GM12875 (cell line): Measurements from ENCODE around the gene ECT2L.

ENCODE experiments used
- H3K4me3 ChIP-seq: one replicate; pipeline ENCODE4 v1.5.1; 2011; ENCODE audit warnings: low read depth, low read length, control low read depth
- TF ChIP-seq, protein P1 (sequence below): IDR thresholded peaks from 2 replicates; pipeline ENCODE4 v1.5.1; 2011; ENCODE audit warnings: low read depth, mild to moderate bottlenecking, control low read depth, inconsistent platforms, low read length, moderate library complexity, borderline replicate concordance; ENCODE audit not compliant: insufficient read depth

The ECT2L gene

DNA sequence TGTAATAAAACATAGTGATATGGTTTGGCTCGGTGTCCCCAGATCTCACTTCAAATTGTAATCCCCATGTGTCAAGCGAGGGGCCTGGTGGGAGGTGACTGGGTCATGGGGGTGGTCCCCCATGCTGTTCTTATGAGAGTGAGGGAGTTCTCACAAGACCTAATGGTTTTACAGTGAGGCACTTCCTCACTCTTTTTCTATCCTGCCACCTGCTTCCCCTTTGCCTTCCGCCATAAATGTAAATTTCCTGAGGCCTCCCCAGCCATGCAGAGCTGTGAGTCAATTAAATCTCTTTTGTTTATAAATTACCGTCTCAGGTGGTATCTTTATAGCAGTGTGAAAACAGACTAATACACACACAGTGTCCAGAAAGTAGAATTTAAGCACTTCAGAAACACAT, 113.6 kb downstream of the ECT2L start:
- H3K4me3 ChIP-seq = no peak overlapping the region
- TF ChIP-seq, protein P1, sequence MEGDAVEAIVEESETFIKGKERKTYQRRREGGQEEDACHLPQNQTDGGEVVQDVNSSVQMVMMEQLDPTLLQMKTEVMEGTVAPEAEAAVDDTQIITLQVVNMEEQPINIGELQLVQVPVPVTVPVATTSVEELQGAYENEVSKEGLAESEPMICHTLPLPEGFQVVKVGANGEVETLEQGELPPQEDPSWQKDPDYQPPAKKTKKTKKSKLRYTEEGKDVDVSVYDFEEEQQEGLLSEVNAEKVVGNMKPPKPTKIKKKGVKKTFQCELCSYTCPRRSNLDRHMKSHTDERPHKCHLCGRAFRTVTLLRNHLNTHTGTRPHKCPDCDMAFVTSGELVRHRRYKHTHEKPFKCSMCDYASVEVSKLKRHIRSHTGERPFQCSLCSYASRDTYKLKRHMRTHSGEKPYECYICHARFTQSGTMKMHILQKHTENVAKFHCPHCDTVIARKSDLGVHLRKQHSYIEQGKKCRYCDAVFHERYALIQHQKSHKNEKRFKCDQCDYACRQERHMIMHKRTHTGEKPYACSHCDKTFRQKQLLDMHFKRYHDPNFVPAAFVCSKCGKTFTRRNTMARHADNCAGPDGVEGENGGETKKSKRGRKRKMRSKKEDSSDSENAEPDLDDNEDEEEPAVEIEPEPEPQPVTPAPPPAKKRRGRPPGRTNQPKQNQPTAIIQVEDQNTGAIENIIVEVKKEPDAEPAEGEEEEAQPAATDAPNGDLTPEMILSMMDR = no peak

DNA sequence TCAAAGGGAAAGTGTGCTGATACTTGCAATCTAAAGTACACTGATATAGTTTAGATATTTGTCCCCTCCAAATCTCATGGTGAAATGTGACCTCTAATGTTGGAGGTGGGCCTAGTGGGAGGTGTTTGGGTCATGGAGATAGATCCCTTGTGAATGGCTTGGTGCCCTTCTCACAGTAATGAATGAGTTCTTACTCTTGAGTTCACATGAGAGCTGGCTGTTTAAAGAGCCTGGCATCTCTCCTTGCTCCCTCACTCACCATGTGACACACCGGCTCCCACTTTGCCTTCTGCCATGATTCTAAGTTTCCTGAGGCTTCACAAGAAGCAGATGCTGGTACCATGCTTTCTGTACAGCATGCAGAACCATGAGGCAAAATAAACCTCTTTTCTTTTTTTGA, 114.1 kb downstream of the ECT2L start:
- TF ChIP-seq, protein P1 = no peak
- H3K4me3 ChIP-seq = no peak overlapping the region

DNA sequence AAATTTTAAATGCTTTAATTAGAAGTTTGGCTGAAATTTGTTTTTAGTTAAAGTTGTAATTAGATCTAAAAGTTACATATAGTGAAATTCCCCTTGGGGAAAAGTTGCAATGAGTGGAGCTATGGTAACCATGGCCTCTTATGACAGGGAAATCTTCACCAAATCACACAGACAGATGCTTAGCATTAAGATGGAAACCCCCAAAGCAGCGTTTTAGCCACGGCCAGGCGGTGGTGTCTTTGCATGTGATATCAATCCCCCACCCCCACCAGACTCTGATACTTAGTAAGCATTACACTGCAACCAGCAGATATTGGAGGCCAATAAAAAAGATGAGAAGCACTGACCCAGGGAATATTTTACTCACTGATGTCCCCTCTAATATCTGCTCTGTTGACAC, 116.4 kb downstream of the ECT2L start:
- no peak overlapping the region for H3K4me3 ChIP-seq
- TF ChIP-seq, protein P1 = no peak

DNA sequence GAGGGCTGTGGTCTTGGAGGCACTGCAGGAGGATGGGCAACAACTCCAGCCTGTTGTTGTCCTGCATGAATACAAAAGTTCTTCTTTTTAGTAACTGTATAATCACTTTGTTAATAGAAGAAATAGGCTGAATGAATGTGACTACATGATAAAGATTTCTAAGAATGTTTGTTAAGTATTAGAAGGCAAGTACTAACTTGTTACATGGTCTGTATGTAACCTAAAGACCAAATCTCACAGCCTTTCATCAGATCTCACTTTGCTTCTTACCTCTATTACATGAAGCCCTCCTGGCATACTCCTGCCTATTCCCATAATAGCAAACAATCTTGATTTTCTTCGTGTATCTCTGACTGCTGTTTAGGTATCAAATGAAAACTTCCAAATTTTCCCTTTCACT, 118.8 kb downstream of the ECT2L start:
- no peak overlapping the region for H3K4me3 ChIP-seq
- TF ChIP-seq, protein P1 = no peak

DNA sequence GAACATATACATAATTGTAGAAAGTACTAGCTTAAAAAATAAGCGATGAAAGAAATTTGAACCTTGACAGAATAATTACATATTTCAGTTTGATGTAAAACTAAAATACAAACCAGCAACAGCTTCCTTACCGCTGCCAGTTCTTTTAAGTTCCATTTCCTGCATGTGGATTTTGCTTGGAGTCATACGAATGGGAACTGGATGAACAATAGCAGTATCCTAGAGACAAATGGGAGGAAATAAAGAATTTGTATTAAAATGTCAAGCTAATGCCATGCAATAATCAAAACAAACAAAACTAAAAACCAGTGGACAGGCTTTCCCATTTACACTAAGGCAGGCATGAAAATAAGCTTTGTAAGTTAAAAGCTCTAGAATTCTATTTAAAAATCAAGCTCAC, 125.0 kb downstream of the ECT2L start:
- no peak overlapping the region for H3K4me3 ChIP-seq
- TF ChIP-seq, protein P1 = no peak

DNA sequence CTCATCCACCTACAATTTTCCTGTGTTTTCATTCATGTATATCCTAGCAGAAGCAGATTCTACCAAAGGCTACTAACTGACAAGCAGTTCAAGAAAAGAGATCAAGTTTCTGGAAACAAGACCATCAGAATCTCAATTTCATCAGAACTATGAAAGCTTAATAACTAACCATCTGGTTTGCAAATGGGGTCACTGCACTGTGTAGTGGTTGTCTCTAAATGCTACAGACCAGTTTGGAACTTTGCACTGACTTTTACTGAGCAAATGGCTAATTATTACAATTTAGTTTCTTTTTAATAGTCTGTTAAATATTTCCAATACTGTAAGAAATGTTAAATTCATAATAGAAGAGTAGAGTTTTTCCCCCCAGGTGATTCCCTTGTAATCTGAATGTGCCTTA, 127.7 kb downstream of the ECT2L start:
- TF ChIP-seq, protein P1 = no peak
- no peak overlapping the region for H3K4me3 ChIP-seq

DNA sequence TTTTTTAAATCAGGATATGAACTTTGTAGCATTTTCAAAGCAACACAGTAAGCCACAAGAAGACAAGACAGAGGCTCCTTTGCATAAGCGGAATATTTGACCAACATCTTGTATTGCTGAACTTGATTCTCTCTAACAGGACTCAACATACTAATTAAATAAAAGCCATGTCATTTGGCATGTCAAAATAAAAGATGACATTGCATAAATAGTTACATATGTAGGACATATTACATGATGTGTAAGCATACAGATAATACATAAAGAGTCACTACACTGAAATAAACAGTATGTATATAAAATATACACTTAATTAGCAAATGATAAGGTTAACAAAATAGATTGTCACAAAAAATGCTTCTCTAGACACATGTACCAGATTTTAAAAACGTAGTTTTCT, 129.9 kb downstream of the ECT2L start:
- no peak overlapping the region for H3K4me3 ChIP-seq
- TF ChIP-seq, protein P1 = no peak
